ENCODE results near the gene DNAJC13.
A peak's percentile ranks its signal among the peaks of the same experiment; 100 is the strongest.
"Not testable (repeated sequence)": the region's sequence is repeated elsewhere in the genome, so short reads cannot be mapped to it uniquely, and the experiment has no call there.

The DNAJC13 gene, protein sequence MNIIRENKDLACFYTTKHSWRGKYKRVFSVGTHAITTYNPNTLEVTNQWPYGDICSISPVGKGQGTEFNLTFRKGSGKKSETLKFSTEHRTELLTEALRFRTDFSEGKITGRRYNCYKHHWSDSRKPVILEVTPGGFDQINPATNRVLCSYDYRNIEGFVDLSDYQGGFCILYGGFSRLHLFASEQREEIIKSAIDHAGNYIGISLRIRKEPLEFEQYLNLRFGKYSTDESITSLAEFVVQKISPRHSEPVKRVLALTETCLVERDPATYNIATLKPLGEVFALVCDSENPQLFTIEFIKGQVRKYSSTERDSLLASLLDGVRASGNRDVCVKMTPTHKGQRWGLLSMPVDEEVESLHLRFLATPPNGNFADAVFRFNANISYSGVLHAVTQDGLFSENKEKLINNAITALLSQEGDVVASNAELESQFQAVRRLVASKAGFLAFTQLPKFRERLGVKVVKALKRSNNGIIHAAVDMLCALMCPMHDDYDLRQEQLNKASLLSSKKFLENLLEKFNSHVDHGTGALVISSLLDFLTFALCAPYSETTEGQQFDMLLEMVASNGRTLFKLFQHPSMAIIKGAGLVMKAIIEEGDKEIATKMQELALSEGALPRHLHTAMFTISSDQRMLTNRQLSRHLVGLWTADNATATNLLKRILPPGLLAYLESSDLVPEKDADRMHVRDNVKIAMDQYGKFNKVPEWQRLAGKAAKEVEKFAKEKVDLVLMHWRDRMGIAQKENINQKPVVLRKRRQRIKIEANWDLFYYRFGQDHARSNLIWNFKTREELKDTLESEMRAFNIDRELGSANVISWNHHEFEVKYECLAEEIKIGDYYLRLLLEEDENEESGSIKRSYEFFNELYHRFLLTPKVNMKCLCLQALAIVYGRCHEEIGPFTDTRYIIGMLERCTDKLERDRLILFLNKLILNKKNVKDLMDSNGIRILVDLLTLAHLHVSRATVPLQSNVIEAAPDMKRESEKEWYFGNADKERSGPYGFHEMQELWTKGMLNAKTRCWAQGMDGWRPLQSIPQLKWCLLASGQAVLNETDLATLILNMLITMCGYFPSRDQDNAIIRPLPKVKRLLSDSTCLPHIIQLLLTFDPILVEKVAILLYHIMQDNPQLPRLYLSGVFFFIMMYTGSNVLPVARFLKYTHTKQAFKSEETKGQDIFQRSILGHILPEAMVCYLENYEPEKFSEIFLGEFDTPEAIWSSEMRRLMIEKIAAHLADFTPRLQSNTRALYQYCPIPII (N-terminal part only)

DNA sequence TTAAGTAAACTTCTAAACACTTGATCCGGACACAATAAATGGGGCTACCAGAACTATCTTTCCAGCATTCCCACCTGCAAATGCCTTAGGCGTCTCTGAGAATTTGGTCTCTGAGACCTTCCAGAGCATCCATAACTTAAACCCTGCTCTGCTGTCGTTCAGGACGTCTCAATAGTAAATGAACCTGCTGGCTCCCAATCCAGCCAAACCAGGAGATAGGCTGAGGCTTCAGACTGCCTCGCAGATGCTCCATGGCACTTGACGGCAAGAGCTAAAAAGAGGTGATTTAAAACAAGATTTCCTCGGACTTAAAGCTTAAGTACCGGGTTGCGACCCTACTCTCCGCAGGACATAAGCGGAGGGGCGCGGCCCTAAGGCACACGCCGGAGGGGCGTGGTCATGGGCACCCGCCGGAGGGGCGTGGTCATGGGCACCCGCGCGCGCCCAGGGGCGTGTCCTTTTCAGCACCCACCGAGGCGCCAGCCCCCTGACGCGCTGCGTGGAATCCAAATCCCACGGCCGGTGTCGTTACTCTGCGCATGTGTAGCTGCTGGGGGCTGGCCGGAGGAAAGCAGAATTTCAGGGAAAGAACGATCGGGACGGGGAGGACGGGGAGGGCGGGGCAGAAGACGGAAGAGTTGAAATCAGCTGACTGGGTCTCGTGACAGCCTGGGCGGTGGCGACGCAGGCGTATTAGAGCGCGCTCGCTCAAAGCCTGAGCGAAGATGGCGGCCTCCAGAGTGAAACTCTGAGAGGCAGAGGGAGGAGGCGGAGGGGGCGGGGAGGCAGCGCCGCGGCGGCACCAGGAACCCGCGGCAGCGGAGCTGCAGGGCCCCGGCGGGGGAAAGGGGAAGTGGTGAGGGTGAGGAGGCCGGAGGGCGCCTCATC is at the start of gene DNAJC13:
TSS of gene DNAJC13 (plus strand) at position 696 of the 888 bp plus-strand sequence. CDS start 17,049 bp downstream, outside the sequence.
- DNase-seq: peak; percentile 89

DNA sequence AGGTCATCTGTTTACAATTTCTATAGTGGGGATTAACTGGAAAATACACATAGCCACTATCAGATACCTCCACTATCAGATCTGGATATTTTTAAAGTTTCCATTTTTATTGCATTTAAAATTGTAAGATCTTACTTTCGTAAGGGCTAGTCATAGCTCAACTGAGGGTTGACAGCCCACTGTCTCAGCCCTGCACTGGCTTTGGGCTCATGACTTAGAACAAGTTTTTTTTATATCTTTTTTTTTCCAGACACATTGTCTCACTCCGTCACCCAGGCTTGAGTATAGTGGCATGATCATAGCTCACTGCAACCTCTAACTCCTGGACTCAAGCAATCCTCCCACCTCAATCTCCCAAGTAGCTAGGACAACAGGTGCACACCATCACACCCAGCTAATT is 48.8 kb upstream of the DNAJC13 start:
- no peak for DNase-seq

DNA sequence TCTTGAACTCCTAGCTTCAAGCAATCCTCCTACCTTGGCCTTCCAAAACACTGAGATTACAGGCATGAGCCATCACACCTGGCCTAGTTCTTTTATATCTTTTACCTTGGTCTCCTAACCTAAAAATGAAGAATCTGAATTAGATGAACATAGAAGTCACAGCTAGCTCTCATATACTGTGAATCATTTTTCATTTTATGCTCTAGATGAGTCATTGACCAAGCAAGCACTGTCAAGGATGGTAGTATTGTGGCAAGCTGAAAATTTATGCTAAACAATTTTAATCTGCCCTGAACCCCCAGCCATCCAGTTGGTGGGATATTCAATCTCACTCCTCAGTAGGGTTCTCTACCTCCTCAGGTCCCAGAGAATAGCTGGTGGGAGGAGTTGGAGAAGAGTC is 48.3 kb upstream of the DNAJC13 start:
- no peak for DNase-seq

GRCh38 chr3:132376945-132377354 is 40.4 kb upstream of the DNAJC13 start:
- not testable (repeated sequence) for DNase-seq

- no peak for DNase-seq
Measured at GRCh38 chr3:132378048-132378762, 39.1 kb upstream of the DNAJC13 start.

- DNase-seq: no peak
Measured at GRCh38 chr3:132378846-132379245, 38.5 kb upstream of the DNAJC13 start.

DNA sequence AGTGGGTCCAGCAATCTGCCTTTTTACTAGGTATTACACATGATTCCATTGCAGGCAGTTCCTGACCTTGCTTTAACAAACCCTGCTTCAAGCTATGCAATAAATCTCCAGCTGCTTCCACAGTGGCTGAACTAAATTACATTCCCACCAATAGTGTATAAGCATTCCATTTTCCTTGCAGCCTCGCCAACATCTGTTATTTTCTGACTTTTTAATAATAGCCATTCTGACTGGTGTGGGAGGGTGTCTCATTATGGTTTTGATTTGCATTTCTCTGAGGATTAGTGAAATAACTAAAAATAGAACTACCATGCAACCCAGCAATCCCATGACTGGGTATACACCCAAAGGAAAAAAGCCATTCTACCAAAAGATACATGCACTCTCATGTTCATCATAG is 36.4 kb upstream of the DNAJC13 start:
- DNase-seq: no peak

DNA sequence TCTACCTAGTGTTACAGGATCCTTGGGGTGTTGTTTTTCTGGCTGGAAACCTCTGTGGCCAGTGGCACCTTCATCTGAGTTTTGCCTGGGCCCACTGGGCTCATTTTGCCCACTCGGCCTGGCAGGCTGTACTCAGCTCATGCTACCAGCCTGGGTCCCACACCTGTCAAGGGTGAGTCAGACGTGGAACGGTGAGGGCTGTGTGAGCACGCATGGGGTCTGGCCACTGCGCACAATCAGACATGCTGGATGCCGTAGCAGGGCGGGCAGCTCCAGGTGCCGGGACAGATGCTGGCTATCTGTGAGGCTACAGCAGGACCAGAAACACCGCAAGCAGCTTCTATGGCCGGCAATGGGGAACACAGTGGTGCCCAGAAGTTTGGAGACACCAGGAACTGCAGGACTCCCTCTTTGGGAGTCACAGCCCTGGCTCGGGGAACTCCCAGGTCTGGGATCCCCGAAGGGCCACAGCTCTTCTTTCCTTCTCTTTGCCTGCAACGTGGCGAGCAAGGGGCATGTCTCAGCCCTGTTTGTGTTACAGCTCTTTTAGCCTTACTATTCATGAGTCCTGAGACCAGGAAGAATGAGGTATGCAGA is 35.9 kb upstream of the DNAJC13 start:
- DNase-seq: no peak

- no peak for DNase-seq
Measured at GRCh38 chr3:132382267-132382666, 35.0 kb upstream of the DNAJC13 start.

- no peak for DNase-seq
Measured at GRCh38 chr3:132382688-132383194, 34.6 kb upstream of the DNAJC13 start.

GRCh38 chr3:132386259-132386658 is 31.0 kb upstream of the DNAJC13 start:
- DNase-seq: no peak

GRCh38 chr3:132392675-132393074 is 24.6 kb upstream of the DNAJC13 start:
- DNase-seq: not testable (repeated sequence)

- DNase-seq: no peak
Measured at GRCh38 chr3:132394320-132394719, 23.0 kb upstream of the DNAJC13 start.

DNA sequence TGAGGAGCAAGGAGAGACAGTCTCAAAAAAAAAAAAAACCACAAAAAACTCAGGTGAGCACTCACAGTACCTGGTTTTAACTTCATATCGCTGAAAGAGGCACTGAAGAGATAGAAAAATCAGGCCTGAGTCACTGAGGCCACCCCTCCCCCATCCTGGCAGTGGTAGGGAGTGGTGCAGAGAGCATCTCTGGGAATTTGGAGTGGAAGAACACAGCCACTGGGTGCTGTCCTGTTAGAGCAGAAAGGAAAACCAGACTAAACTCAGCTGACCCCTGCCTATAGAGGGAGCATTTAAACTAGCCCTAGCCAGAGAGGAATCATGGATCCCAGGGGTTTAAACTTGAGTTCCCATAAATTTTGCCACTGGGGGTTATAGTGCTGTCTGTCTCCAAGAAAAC is 22.2 kb upstream of the DNAJC13 start:
- DNase-seq: no peak

DNA sequence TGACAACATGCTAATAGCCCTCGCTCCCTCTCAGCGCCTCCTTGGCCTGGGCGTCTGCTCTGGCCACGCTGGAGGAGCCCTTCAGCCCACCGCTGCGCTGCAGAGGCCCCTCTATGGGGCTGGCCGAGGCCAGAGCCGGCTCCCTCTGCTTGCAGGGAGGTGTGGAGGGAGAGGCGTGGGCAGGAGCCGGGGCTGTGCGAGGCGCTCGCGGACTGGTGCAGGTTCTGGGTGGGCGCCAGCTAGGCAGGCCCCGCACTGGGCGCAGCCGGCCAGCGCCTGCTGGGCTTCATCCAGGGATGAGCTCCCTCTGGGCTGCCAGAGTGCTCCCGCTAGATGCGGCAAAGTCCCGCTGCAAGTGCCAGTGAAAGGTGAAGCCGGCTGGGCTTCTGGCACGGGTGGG is 21.0 kb upstream of the DNAJC13 start:
- DNase-seq: no peak

DNA sequence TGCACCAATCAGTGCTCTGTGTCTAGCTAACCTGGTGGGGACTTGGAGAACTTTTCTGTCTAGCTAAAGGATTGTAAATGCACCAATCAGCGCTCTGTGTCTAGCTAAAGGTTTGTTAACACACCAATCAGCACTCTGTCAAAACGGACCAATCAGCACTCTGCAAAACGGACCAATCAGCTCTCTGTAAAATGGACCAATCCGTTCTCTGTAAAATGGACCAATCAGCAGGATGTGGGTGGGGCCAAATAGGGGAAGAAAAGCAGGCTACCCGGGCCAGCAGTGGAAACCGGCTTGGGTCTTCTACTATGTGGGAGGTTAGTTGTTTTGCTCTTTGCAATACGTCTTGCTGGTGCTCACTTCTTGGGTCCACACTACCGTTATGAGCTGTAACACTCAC is 20.5 kb upstream of the DNAJC13 start:
- not testable (repeated sequence) for DNase-seq

- peak; percentile 59 for DNase-seq
Measured at GRCh38 chr3:132399054-132399929, 18.0 kb upstream of the DNAJC13 start.

DNA sequence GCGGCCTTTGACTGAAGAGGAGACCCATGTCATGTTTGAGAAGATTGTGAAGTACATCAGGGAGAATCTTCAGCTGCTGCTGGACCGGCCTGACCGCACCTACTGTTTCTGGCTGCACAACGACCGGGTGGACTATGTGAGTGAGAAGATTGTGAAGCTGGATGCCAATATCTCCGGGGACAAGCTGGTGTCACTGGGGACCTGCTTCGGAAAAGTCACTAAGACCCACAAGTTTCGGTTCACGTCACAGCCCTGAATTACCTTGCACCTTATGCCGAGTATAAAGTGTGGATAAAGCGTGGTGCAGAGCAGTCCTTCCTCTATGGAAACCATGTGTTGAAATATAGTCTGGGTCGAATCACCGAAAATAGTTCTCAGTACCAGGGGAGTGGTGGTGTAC is 16.0 kb upstream of the DNAJC13 start:
- no peak for DNase-seq

GRCh38 chr3:132404276-132404675 is 13.0 kb upstream of the DNAJC13 start:
- DNase-seq: no peak

GRCh38 chr3:132405188-132405587 is 12.1 kb upstream of the DNAJC13 start:
- DNase-seq: no peak
